H1 (cell line): ENCODE results near the gene VEZT.
"Not testable (repeated sequence)": the region's sequence is repeated elsewhere in the genome, so short reads cannot be mapped to it uniquely, and the experiment has no call there.

Experiments used
- CTCF ChIP-seq, 3 experiments: IDR thresholded peaks; 1 replicate in 2 of 3; 2 replicates in 1 of 3; pipeline versions ENCODE4 v1.5.1 to v1.6.1; 2011; ENCODE audit warnings: low read length in 3 of 3, mild to moderate bottlenecking in 3 of 3, inconsistent platforms in 2 of 3, low read depth in 1 of 3, moderate library complexity in 1 of 3; ENCODE audit not compliant: insufficient read depth in 1 of 3; ENCODE audit errors: control extremely low read depth in 1 of 3
- POLR2A ChIP-seq, 2 experiments: IDR thresholded peaks; 1 replicate in 1 of 2; 2 replicates in 1 of 2; pipeline ENCODE4 v1.6.1; 2011; ENCODE audit warnings: low read depth in 2 of 2, low read length in 2 of 2, mild to moderate bottlenecking in 2 of 2; ENCODE audit errors: control extremely low read depth in 1 of 2
- POLR2AphosphoS5 ChIP-seq: IDR thresholded peaks from 2 replicates; pipeline ENCODE4 v1.6.1; 2011; ENCODE audit warnings: low read depth, low read length
- RXRA ChIP-seq: IDR thresholded peaks from 2 replicates; pipeline ENCODE4 v1.6.1; 2011; ENCODE audit warnings: low read depth, mild to moderate bottlenecking, low read length, moderate library complexity; ENCODE audit not compliant: insufficient read depth
- SUZ12 ChIP-seq: fragments of 200-600 bp; sonication (generic); IDR thresholded peaks from 2 replicates; pipeline ENCODE4 v1.6.1; 2012; ENCODE audit warnings: mild to moderate bottlenecking, inconsistent platforms, low read length, moderate library complexity, mixed read lengths
- TAF7 ChIP-seq: optimal IDR thresholded peaks from 2 replicates; pipeline ENCODE3; 2011; ENCODE audit warnings: low read depth, mild to moderate bottlenecking, inconsistent platforms, low read length, moderate library complexity, borderline replicate concordance
- YY1 ChIP-seq: IDR thresholded peaks from 2 replicates; pipeline ENCODE4 v1.6.1; 2011; ENCODE audit warnings: low read depth, mild to moderate bottlenecking, low read length

- not testable (repeated sequence) for TF ChIP-seq RXRA; YY1; CTCF (IDR thresholded peaks at IDR 0.05; ENCODE audit: control extremely low read depth in 1 of 3, insufficient read depth in 1 of 3, low read depth in 1 of 3, low read length in 3 of 3); SUZ12; POLR2AphosphoS5; POLR2A (IDR thresholded peaks at IDR 0.05; ENCODE audit: control extremely low read depth in 1 of 2, low read depth in 2 of 2, low read length in 2 of 2); TAF7
Measured at GRCh38 chr12:95234187-95234586, 16.6 kb downstream of the VEZT start.
